Middle frontal gyrus (tissue), 1 donor: Measurements from ENCODE around the gene ZNF70.

ENCODE experiments used
- DNase-seq: peaks from one replicate; pipeline ENCODE4 v3.0.0-alpha.2; 2015; ENCODE audit warnings: low spot score; ENCODE audit errors: extremely low spot score

ZNF70 gene

DNA sequence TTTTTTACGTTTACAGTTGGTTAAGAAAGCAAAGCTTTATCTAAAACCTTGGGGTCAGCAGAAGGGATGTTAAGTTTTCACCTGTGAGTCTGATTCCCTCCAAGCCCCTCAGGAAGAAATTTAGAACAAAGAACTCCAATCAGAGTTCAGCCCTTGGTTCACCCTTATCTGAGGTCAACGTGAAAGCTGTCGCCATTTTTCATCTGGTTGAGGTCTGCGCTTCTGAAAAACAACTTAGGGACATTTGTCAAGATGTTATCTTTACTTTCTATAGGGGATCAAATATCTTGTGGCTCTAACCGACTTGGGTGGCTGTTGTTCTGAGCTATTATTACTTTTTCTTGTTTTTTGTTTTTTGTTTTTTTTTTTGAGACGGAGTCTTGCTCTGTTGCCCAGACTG lies 30.1 kb downstream of the ZNF70 start:
- no peak for DNase-seq

GRCh38 chr22:23718371-23719165 lies 32.3 kb downstream of the ZNF70 start:
- DNase-seq: no peak

DNA sequence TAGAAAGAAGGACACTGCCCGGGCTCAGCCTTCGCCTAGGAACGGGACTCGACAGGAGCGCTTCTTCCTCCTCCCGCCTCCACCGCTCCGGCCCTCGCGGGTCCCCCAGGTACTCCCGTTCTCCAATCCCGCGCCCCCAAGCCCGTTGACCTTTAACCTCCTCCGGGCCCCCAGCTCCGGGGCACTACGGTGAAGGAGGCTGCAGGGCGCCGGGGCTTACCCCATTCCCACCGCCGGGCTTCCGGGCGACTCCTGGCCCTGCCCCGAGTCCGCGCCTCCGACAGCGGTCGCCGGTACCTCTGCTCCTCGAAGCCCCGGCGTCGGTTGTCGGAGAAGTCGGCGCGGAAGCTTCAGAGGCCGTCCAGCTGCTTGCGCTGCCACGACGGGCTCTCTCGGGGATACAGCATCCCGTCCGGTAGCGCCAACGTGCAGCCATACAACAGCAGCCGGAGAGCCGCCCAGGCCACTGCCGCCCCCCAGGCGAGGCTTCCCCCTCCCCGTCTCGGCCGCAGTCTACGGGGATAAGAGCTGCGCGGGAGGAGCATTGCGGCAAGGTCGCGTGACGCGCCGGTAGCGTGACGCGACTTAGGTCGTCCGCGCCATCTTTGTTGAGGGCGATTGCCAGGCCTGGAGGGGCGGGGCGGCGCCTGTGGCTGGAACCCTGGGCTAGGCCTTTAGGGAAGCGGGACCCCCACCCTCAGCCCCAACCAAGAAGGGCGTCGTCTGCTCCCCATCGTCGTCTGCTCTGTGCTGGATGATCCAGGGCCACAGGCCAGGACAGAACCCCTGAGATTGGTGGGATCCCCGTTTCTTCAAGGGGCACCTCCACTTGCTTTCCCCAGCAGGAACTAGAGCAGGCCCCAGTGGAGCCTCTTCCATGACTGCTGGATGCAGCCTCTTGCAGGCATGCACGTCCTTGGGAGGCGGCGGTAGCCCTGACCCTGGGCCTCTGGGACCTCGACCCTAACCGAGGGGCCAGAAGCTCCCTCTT lies 33.8 kb downstream of the ZNF70 start:
- peak; percentile 82 for DNase-seq

GRCh38 chr22:23715806-23716375 lies 35.0 kb downstream of the ZNF70 start:
- no peak for DNase-seq

GRCh38 chr22:23714596-23715578 lies 36.0 kb downstream of the ZNF70 start:
- no peak for DNase-seq

DNA sequence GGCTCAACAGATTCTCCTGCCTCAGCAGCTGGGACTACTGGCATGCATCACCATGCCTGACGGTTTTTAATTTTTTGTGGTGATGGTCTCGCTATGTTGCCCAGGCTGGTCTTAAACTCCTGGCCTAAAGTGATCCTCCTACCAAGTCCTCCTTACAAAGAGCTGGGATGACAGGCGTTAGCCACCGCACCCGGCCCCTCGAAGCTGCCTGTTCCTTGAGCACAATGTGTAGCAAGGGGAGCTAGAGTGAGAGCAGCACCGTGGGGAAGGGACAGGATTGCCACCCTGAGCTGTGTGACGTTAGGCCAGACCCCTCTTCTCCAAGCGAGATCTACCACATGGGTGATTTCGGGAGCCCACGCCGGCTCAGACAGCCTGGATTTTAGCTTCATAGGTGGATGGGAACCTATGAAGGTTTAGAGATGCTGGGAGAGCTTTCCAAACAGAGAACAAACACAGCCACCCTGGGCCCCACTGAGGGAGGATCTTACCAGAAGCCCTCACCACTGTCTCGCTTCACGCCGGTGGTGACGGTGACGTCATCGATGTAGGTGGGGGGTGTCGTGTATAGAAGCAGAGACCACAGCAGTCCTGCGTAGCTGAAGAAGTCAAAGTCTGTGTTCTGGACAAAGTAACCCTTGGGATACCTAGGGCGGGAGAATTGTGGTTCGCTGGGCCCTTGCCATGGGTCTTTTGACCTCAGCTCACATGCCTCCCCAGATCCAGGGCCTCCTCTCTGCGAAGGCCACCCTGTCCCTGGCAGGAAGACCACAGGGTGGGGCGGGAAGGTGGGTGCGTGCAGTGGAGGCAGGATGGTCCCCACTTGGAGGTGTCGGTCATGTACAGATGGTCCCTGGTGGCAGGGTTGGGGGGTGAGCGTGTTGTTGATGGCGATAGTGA lies 37.0 kb downstream of the ZNF70 start:
- no peak for DNase-seq

DNA sequence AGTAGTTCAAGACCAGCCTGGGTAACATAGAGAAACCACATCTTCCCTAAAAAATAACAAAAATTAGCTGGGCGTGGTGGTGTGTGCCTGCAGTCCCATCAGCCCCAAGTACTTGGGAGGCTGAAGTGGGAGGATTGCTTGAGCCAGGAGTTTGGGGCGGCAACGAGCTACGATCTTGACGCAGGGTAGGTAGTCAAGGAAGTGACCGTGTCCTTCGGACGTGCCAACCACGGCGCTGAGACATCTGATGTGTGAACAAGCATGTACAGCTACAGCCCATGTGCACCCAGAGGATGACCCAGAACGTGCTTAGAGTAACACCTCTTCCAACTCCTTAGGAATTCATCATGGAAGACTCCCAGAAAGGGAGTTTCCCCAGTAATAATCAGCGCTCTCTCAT lies 38.7 kb downstream of the ZNF70 start:
- DNase-seq: no peak

DNA sequence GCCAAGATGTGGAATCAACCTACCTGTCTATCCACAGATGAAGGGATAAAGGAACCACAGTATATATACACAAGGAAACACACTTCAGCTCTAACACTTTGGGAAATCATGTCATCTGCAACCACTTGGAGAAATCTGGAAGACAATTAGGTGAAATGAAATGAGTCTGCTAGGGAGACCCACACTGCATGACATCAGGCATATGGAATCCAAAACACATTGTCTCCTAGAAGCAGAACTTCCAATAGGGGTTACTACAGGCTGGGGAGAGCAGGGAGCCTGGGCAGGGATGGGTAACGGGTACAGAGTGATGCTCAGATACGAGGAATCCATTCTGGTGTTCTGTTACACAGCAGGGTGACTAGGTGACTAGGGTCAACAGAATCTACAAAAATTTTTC lies 41.8 kb downstream of the ZNF70 start:
- DNase-seq: no peak

GRCh38 chr22:23708270-23708669 lies 42.6 kb downstream of the ZNF70 start:
- DNase-seq: no peak

DNA sequence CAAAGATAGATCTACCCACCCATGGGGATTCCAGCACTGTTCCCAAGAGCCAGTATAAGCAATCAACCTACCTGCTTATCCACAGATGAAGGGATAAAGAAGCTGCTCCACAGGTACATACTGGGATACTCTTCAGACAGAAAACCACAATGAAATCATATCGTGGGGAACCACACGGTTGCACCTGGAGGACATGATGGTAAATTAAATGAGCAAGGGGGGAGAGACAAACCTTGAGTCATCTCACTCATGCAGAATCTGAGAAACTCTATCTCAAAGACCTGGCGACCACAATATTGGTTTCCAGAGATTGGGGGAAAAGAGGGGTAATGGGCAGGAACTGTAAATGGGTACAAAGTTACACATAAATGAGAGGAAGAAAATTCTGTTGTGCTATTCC lies 45.6 kb downstream of the ZNF70 start:
- DNase-seq: no peak

DNA sequence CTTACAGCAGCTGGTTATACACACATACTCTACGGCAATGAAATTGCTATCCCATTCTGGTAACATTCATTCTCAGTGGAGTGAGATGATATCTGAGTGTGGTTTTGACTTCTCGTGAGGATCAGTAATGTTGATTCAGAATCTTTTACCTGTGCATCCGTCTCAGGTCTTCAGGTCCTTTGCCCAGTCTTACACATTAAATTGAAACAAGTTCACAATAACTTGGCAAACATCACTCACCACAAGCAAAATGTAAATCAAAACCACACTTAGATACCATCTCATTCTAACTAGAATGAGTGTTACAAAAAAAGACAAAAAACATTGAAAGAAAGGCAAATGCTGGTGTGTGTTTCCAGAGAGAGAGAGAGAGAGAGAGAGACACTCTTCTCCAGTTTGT lies 46.1 kb downstream of the ZNF70 start:
- DNase-seq: no peak

GRCh38 chr22:23704062-23704461 lies 46.9 kb downstream of the ZNF70 start:
- no peak for DNase-seq

GRCh38 chr22:23700706-23701105 lies 50.2 kb downstream of the ZNF70 start:
- DNase-seq: no peak

GRCh38 chr22:23698673-23699235 lies 52.2 kb downstream of the ZNF70 start:
- no peak for DNase-seq

DNA sequence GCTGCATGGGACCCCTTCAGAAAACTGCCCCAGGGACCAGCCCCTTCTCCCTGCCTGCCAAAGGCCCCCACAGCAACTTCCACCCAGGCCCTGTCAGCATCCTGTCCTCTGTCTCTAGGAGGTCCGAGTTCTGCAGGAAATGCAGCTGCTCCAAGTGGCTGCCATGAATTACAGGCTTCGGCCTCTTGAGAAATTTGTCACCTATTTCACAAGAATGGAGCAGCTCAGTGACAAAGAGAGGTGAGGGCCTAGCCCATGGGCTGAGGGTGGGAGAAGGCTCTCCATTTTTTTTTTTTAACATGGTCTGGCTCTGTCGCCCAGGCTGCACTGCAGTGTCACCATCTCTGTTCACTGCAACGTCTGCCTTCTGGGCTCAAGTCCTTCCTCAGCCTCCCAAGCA lies 52.8 kb downstream of the ZNF70 start:
- DNase-seq: no peak

GRCh38 chr22:23697031-23697970 lies 53.6 kb downstream of the ZNF70 start:
- DNase-seq: no peak

GRCh38 chr22:23696326-23696851 lies 54.5 kb downstream of the ZNF70 start:
- no peak for DNase-seq
